HepG2 (cell line): ENCODE results near the gene FSCN2. TPM values are rescaled to one million over a fixed set of nuclear protein-coding genes. Genes with fewer than 3 reads are reported as not detected.

Source experiments
- ARNT2 ChIP-seq: sonication (generic); formaldehyde crosslinking; IDR thresholded peaks from 2 replicates; pipeline ENCODE4 v1.8.0; 2022; ENCODE audit warnings: mild to moderate bottlenecking, low read depth, missing genetic modification reagents, moderate library complexity
- CTCF ChIP-seq: sonication (generic); formaldehyde crosslinking; IDR thresholded peaks from 2 replicates; pipeline ENCODE4 v1.5.0; 2020; ENCODE audit warnings: mild to moderate bottlenecking, missing genetic modification reagents, moderate library complexity
- DZIP1 ChIP-seq: sonication (generic); formaldehyde crosslinking; IDR thresholded peaks from 2 replicates; pipeline ENCODE4 v1.5.0; 2020; ENCODE audit warnings: mild to moderate bottlenecking, missing genetic modification reagents
- FOXA1 ChIP-seq, 2 experiments: fragments of 450-650 bp in 1 of 2; sonication (generic) in 1 of 2; formaldehyde crosslinking in 1 of 2; IDR thresholded peaks; 2 replicates each; pipeline versions ENCODE4 v1.4.0 to v1.6.1; 2016 to 2020; ENCODE audit warnings: missing genetic modification reagents in 1 of 2
- GATAD1 ChIP-seq: IDR thresholded peaks from 2 replicates; pipeline ENCODE4 v1.6.1; 2016; ENCODE audit warnings: missing genetic modification reagents, missing compliant biosample characterization
- GPN1 ChIP-seq: sonication (generic); formaldehyde crosslinking; IDR thresholded peaks from 2 replicates; pipeline ENCODE4 v1.5.1; 2020; ENCODE audit warnings: missing genetic modification reagents, borderline replicate concordance
- KLF15 ChIP-seq: sonication (generic); formaldehyde crosslinking; IDR thresholded peaks from 2 replicates; pipeline ENCODE4 v1.8.1; 2023; ENCODE audit warnings: borderline replicate concordance, mild to moderate bottlenecking, inconsistent platforms, missing genetic modification reagents, mixed read lengths
- MXD3 ChIP-seq: IDR thresholded peaks from 2 replicates; pipeline ENCODE4 v1.6.1; 2016; ENCODE audit warnings: mild to moderate bottlenecking, missing biosample characterization, missing genetic modification reagents
- PTBP1 ChIP-seq: fragments of 200-400 bp; formaldehyde crosslinking; IDR thresholded peaks from 2 replicates; pipeline ENCODE4 v1.6.1; 2018; ENCODE audit warnings: low read length, low read depth; ENCODE audit not compliant: poor library complexity, severe bottlenecking
- RARG ChIP-seq: sonication (generic); formaldehyde crosslinking; IDR thresholded peaks from 2 replicates; pipeline ENCODE4 v1.4.0; 2020; ENCODE audit warnings: low read depth, mild to moderate bottlenecking, missing genetic modification reagents
- RFXAP ChIP-seq: sonication (generic); formaldehyde crosslinking; IDR thresholded peaks from 2 replicates; pipeline ENCODE4 v1.4.0; 2020; ENCODE audit warnings: missing genetic modification reagents, borderline replicate concordance
- STAG1 ChIP-seq: sonication (generic); formaldehyde crosslinking; IDR thresholded peaks from 2 replicates; pipeline ENCODE4 v1.4.0; 2020; ENCODE audit warnings: missing genetic modification reagents
- TAF1 ChIP-seq: sonication (generic); formaldehyde crosslinking; IDR thresholded peaks from 2 replicates; pipeline ENCODE4 v1.4.0; 2020; ENCODE audit warnings: missing genetic modification reagents
- TP53 ChIP-seq: sonication (generic); formaldehyde crosslinking; conservative IDR thresholded peaks from 2 replicates; pipeline ENCODE4 v1.4.0; 2020; ENCODE audit warnings: missing genetic modification reagents
- USF2 ChIP-seq, 2 experiments: sonication (generic) in 1 of 2; formaldehyde crosslinking in 1 of 2; IDR thresholded peaks; 2 replicates each; pipeline versions ENCODE4 v1.5.1 to v1.6.1; 2011 to 2020; ENCODE audit warnings: borderline replicate concordance in 1 of 2, low read depth in 1 of 2, low read length in 1 of 2, mild to moderate bottlenecking in 1 of 2, missing genetic modification reagents in 1 of 2, moderate library complexity in 1 of 2
- YY1 ChIP-seq: IDR thresholded peaks from 2 replicates; pipeline ENCODE4 v1.6.1; 2011; ENCODE audit warnings: low read length, low read depth, moderate library complexity, mild to moderate bottlenecking; ENCODE audit not compliant: insufficient read depth, insufficient replicate concordance
- ZBTB38 ChIP-seq: sonication (generic); formaldehyde crosslinking; IDR thresholded peaks from 2 replicates; pipeline ENCODE4 v1.5.1; 2020; ENCODE audit warnings: mild to moderate bottlenecking, missing genetic modification reagents
- ZNF430 ChIP-seq: sonication (generic); formaldehyde crosslinking; IDR thresholded peaks from 2 replicates; pipeline ENCODE4 v1.9.0; 2021; ENCODE audit warnings: mild to moderate bottlenecking, missing genetic modification reagents
- ZNF432 ChIP-seq: sonication (generic); formaldehyde crosslinking; IDR thresholded peaks from 2 replicates; pipeline ENCODE4 v1.5.0; 2020; ENCODE audit warnings: missing genetic modification reagents, mild to moderate bottlenecking, borderline replicate concordance
- ZNF556 ChIP-seq: sonication (generic); formaldehyde crosslinking; IDR thresholded peaks from 2 replicates; pipeline ENCODE4 v1.4.0; 2020; ENCODE audit warnings: mild to moderate bottlenecking, missing genetic modification reagents, borderline replicate concordance
- ZNF589 ChIP-seq: sonication (generic); formaldehyde crosslinking; conservative IDR thresholded peaks from 2 replicates; pipeline ENCODE4 v1.8.0; 2022; ENCODE audit warnings: mild to moderate bottlenecking, moderate library complexity, missing genetic modification reagents
- ZNF605 ChIP-seq: sonication (generic); formaldehyde crosslinking; IDR thresholded peaks from 2 replicates; pipeline ENCODE4 v1.8.0; 2022; ENCODE audit warnings: mild to moderate bottlenecking, missing genetic modification reagents
- ZNF660 ChIP-seq: sonication (generic); formaldehyde crosslinking; IDR thresholded peaks from 2 replicates; pipeline ENCODE4 v1.5.1; 2020; ENCODE audit warnings: mild to moderate bottlenecking, low read depth, missing genetic modification reagents, borderline replicate concordance
- ZNF746 ChIP-seq: sonication (generic); formaldehyde crosslinking; IDR thresholded peaks from 2 replicates; pipeline ENCODE4 v1.8.0; 2022; ENCODE audit warnings: mild to moderate bottlenecking, missing genetic modification reagents
- ZSCAN12 ChIP-seq: sonication (generic); formaldehyde crosslinking; IDR thresholded peaks from 2 replicates; pipeline ENCODE4 v1.9.0; 2021; ENCODE audit warnings: mild to moderate bottlenecking, missing genetic modification reagents
- polyA plus RNA-seq, 8 experiments: library from polyadenylated mRNA; depleted of rRNA in 3 of 8; stranded (reverse) in 7 of 8; unstranded in 1 of 8; fragments of >200 nt; fragmentation: Illumina TruSeq in 4 of 8; extraction: Trizol in 4 of 8; gene quantifications; 2 replicates each; pipeline versions ENCODE4 v1.2.1 to v1.2.3, GENCODE V29; 2011 to 2016; ENCODE audit warnings: low read depth in 4 of 8, missing spikeins in 1 of 8, mixed read lengths in 1 of 8; ENCODE audit not compliant: insufficient read depth in 1 of 8
- total RNA-seq, 5 experiments: library from RNA; depleted of rRNA; stranded (reverse); fragments of >200 nt; fragmentation: Illumina TruSeq; extraction: Trizol; gene quantifications; 2 replicates each; pipeline ENCODE4 v1.2.3, GENCODE V29; 2016; ENCODE audit warnings: low read depth in 1 of 5

Gene FSCN2
- total and polyA plus RNA-seq, 2 of the 13 experiments (the other 11 are each of a cell fraction or from before 2014, with no cell fraction given), result 0.09 TPM; not detected in 1

DNA sequence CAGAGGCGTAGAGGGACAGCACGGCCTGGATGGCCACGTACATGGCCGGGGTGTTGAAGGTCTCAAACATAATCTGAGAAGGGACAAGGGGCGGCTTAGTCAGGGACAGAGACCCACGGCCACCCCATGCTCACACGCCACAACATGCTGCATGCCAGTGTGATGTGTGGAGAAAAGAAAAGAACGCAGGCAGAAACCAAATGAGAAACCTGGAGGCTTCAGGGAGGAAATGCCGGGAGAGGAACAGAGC is 16.7 kb upstream of the FSCN2 start (continued):
- no peak for TF ChIP-seq KLF15
- TF ChIP-seq PTBP1, result no peak
- no peak for TF ChIP-seq YY1
- TF ChIP-seq STAG1 (CRISPR knock-in tag), result no peak
- no peak for TF ChIP-seq ZNF432
- 0 out of 2 replicates have a peak, but pooled peaks have one; percentile 15 for TF ChIP-seq RFXAP (CRISPR knock-in tag)
- no peak for TF ChIP-seq USF2 (IDR thresholded peaks at IDR 0.05; ENCODE audit: low read depth, low read length)
- no peak for TF ChIP-seq USF2 (CRISPR knock-in tag; IDR thresholded peaks at IDR 0.05; ENCODE audit: borderline replicate concordance)
- 0 out of 2 replicates have a peak, but pooled peaks have one; percentile 9 for TF ChIP-seq MXD3 (CRISPR knock-in tag)
- TF ChIP-seq CTCF (CRISPR knock-in tag), result no peak
- no peak for TF ChIP-seq ZNF605 (CRISPR knock-in tag)
- no peak for TF ChIP-seq ZNF556
- TF ChIP-seq ZNF430 (CRISPR knock-in tag), result no peak
- TF ChIP-seq ZSCAN12, result 0 out of 2 replicates have a peak, but pooled peaks have one; percentile 53
- TF ChIP-seq ZNF660 (CRISPR knock-in tag), result no peak
- no peak for TF ChIP-seq DZIP1 (CRISPR knock-in tag)
- TF ChIP-seq ARNT2 (CRISPR knock-in tag), result no peak
- no peak for TF ChIP-seq ZNF746 (CRISPR knock-in tag)
- TF ChIP-seq ZNF589, result no peak
- 0 out of 2 replicates have a peak, but pooled peaks have one; percentile 19 for TF ChIP-seq TP53 (CRISPR knock-in tag)
- TF ChIP-seq GATAD1 (CRISPR knock-in tag), result no peak
- no peak for TF ChIP-seq RARG (CRISPR knock-in tag)
- no peak for TF ChIP-seq FOXA1 (IDR thresholded peaks at IDR 0.05)
- no peak for TF ChIP-seq FOXA1 (CRISPR knock-in tag; IDR thresholded peaks at IDR 0.05)
- TF ChIP-seq TAF1 (CRISPR knock-in tag), result 0 out of 2 replicates have a peak, but pooled peaks have one; percentile 8
- TF ChIP-seq ZBTB38 (CRISPR knock-in tag), result no peak
- TF ChIP-seq GPN1 (CRISPR knock-in tag), result no peak
